Measurements from ENCODE around the gene ABCA4.

Gene ABCA4

DNA sequence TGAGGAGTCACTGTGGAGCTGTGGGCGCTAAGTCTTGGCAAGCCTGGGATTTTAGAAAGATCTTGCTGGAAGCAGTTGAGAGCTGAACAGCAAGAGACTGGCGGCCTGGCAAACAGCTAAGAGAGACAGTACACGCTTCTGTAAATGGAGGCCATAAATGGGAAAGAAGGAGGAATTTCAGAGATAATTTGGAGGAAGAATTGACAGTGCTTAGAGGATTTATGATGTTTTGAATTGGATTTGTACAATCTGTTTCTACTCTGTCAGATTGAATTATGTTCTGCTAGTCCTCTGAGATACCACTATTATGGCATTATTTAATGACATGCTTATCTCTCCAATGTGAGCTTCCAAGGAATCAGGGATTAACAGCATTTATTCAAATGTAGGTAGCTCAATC is 50.1 kb downstream of the ABCA4 start:
- Histone ChIP-seq H3K23ac (ENCODE audit: low read depth, low read length, poor library complexity) (no peak overlapping the region), H2AK5ac (ENCODE audit: low read depth, low read length) (no peak overlapping the region), H3K4me2 (ENCODE audit: insufficient read depth, low read length, poor library complexity, severe bottlenecking) (no peak overlapping the region), H3K4me1 (ENCODE audit: control insufficient read depth in 2 of 2, insufficient read depth in 1 of 2, low read depth in 1 of 2, low read length in 2 of 2) (peaks cover 5 to 8% of the 10 kb centered on the region in 2 donors), H3K79me1 (ENCODE audit: low read depth, low read length) (no peaks in the 10 kb centered on the region), H2BK15ac (ENCODE audit: low read length) (no peak overlapping the region), H3K27me3 (ENCODE audit: control insufficient read depth in 3 of 3, insufficient read depth in 3 of 3, low read depth in 1 of 3, low read length in 3 of 3) (no peaks in the 10 kb centered on the region), H3K14ac (ENCODE audit: low read length) (no peak overlapping the region), H2AFZ (ENCODE audit: low read length) (no peak overlapping the region), H3K9ac (ENCODE audit: low read depth, low read length, poor library complexity) (no peak overlapping the region), H3K4ac (ENCODE audit: low read length) (no peak overlapping the region), H2BK120ac (ENCODE audit: low read depth, low read length) (no peak overlapping the region), H3K18ac (ENCODE audit: low read length) (no peak overlapping the region), H2BK12ac (ENCODE audit: low read length) (no peak overlapping the region), H3K27ac (replicated peaks; ENCODE audit: low read length) (no peak overlapping the region), H3K9me3 (replicated peaks in 1 of 2; ENCODE audit: control insufficient read depth in 2 of 2, insufficient read depth in 1 of 2, low read depth in 1 of 2, low read length in 2 of 2) (no peaks in the 10 kb centered on the region), H4K8ac (ENCODE audit: low read depth, low read length) (no peak overlapping the region), H3K36me3 (replicated peaks in 1 of 2; ENCODE audit: control insufficient read depth in 2 of 2, insufficient read depth in 2 of 2, low read length in 2 of 2) (no peaks in the 10 kb centered on the region), H4K91ac (ENCODE audit: low read depth, low read length, poor library complexity) (no peak overlapping the region), H3K4me3 (ENCODE audit: low read length in 2 of 2) (no peak overlapping the region), H2BK5ac (ENCODE audit: low read length) (no peak overlapping the region)
- no CpG with 5 or more reads among the region's 3 CpGs for WGBS, 2 donors (ENCODE audit: extremely low coverage in 2 of 2, insufficient read length in 2 of 2, insufficient replicate concordance in 1 of 2)
- no peak for DNase-seq (ENCODE audit: low spot score)

DNA sequence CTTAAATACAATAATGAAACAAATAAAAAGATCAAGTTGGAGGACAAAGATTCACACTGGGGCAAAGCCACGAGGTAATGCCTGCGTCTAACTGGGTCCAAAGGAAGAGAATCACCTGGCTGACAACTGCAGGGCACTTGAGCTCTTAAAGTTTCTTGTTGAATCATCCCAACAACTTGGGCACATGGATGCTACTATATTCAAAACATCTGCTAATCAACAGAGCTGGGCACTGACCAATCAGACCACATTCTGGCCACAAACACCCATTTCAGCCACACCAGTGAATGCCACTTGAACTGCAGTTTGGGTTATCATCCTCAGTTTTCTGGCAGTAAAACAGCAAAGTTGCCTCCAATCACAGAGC is 51.0 kb downstream of the ABCA4 start:
- no peak overlapping the region for H2AFZ ChIP-seq (ENCODE audit: low read length)
- no peaks in the 10 kb centered on the region for H3K79me1 ChIP-seq (ENCODE audit: low read depth, low read length)
- no peak overlapping the region for H3K23ac ChIP-seq (ENCODE audit: low read depth, low read length, poor library complexity)
- H3K14ac ChIP-seq (ENCODE audit: low read length), result no peak overlapping the region
- no peak overlapping the region for H3K4ac ChIP-seq (ENCODE audit: low read length)
- H3K9me3 ChIP-seq (replicated peaks in 1 of 2; ENCODE audit: control insufficient read depth in 2 of 2, insufficient read depth in 1 of 2, low read depth in 1 of 2, low read length in 2 of 2), result no peaks in the 10 kb centered on the region
- H3K4me3 ChIP-seq (ENCODE audit: low read length in 2 of 2), result no peak overlapping the region
- DNase-seq (ENCODE audit: low spot score), result no peak
- H3K27ac ChIP-seq (replicated peaks; ENCODE audit: low read length), result no peak overlapping the region
- peaks cover 5 to 8% of the 10 kb centered on the region in 2 donors for H3K4me1 ChIP-seq (ENCODE audit: control insufficient read depth in 2 of 2, insufficient read depth in 1 of 2, low read depth in 1 of 2, low read length in 2 of 2)
- H2BK12ac ChIP-seq (ENCODE audit: low read length), result no peak overlapping the region
- H2BK5ac ChIP-seq (ENCODE audit: low read length), result no peak overlapping the region
- no CpG with 5 or more reads among the region's 2 CpGs for WGBS, 2 donors (ENCODE audit: extremely low coverage in 2 of 2, insufficient read length in 2 of 2, insufficient replicate concordance in 1 of 2)
- no peak overlapping the region for H4K91ac ChIP-seq (ENCODE audit: low read depth, low read length, poor library complexity)
- no peak overlapping the region for H3K9ac ChIP-seq (ENCODE audit: low read depth, low read length, poor library complexity)
- no peak overlapping the region for H3K18ac ChIP-seq (ENCODE audit: low read length)
- no peaks in the 10 kb centered on the region for H3K27me3 ChIP-seq (ENCODE audit: control insufficient read depth in 3 of 3, insufficient read depth in 3 of 3, low read depth in 1 of 3, low read length in 3 of 3)
- no peaks in the 10 kb centered on the region for H3K36me3 ChIP-seq (replicated peaks in 1 of 2; ENCODE audit: control insufficient read depth in 2 of 2, insufficient read depth in 2 of 2, low read length in 2 of 2)
- no peak overlapping the region for H3K4me2 ChIP-seq (ENCODE audit: insufficient read depth, low read length, poor library complexity, severe bottlenecking)
- H2BK120ac ChIP-seq (ENCODE audit: low read depth, low read length), result no peak overlapping the region
- H2BK15ac ChIP-seq (ENCODE audit: low read length), result no peak overlapping the region
- H4K8ac ChIP-seq (ENCODE audit: low read depth, low read length), result no peak overlapping the region
- no peak overlapping the region for H2AK5ac ChIP-seq (ENCODE audit: low read depth, low read length)

DNA sequence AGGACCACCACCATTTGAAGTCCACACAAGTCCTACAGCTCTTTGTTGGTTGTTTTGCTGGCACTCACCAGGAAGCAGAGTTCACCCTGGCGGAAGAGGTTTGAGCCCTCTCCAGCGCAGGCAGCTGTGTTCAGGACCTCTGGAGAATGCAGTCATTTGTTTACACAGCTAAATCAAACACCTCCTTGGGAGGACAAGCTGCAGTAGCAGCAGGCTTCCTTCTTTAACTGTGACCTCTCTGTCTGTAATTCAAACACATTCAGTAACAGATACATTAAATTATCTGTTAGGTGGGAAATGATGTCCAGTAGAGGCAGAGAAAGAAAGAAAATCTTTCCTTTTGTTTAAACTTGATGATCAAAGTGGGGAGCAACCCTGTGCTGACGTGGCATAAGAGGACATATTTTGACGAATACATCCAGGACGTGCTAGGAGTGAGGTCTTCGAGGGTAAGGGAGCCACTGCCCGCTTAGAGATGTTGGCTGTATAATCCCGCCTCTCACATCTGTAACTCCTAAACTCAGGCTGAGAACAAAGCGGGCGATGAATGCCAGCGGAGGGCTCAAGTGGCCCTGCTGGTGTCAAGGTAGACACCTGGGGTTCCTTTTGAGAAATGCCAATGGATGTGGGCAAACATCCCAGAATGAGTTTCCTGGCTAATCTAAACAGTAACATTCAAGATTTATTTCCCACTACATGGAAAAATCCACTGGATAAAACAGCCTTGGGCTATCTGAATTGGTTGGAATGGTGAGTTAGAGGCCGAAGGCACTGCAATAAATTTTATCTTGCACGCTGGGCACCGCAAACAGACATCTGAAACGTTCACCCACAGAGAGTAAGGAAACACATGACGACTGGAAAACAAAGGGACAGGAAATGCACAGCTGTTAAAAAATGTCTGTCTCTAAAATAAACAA is 51.7 kb downstream of the ABCA4 start:
- no CpG with 5 or more reads among the region's 16 CpGs for WGBS, 2 donors (ENCODE audit: extremely low coverage in 2 of 2, insufficient read length in 2 of 2, insufficient replicate concordance in 1 of 2)
- Histone ChIP-seq H2BK15ac (ENCODE audit: low read length) (no peak overlapping the region), H3K4ac (ENCODE audit: low read length) (no peak overlapping the region), H4K8ac (ENCODE audit: low read depth, low read length) (no peak overlapping the region), H3K27me3 (ENCODE audit: control insufficient read depth in 3 of 3, insufficient read depth in 3 of 3, low read depth in 1 of 3, low read length in 3 of 3) (no peaks in the 10 kb centered on the region), H2BK12ac (ENCODE audit: low read length) (no peak overlapping the region), H3K27ac (replicated peaks; ENCODE audit: low read length) (no peak overlapping the region), H3K79me1 (ENCODE audit: low read depth, low read length) (no peaks in the 10 kb centered on the region), H3K4me2 (ENCODE audit: insufficient read depth, low read length, poor library complexity, severe bottlenecking) (no peak overlapping the region), H3K4me1 (ENCODE audit: control insufficient read depth in 2 of 2, insufficient read depth in 1 of 2, low read depth in 1 of 2, low read length in 2 of 2) (peaks cover 5 to 8% of the 10 kb centered on the region in 2 donors), H3K14ac (ENCODE audit: low read length) (no peak overlapping the region), H2AK5ac (ENCODE audit: low read depth, low read length) (no peak overlapping the region), H3K9me3 (replicated peaks in 1 of 2; ENCODE audit: control insufficient read depth in 2 of 2, insufficient read depth in 1 of 2, low read depth in 1 of 2, low read length in 2 of 2) (no peaks in the 10 kb centered on the region), H2BK5ac (ENCODE audit: low read length) (no peak overlapping the region), H2AFZ (ENCODE audit: low read length) (peak overlapping the region; percentile 32), H4K91ac (ENCODE audit: low read depth, low read length, poor library complexity) (no peak overlapping the region), H3K23ac (ENCODE audit: low read depth, low read length, poor library complexity) (no peak overlapping the region), H2BK120ac (ENCODE audit: low read depth, low read length) (no peak overlapping the region), H3K4me3 (ENCODE audit: low read length in 2 of 2) (no peak overlapping the region), H3K9ac (ENCODE audit: low read depth, low read length, poor library complexity) (no peak overlapping the region), H3K18ac (ENCODE audit: low read length) (peak overlapping the region; percentile 6), H3K36me3 (replicated peaks in 1 of 2; ENCODE audit: control insufficient read depth in 2 of 2, insufficient read depth in 2 of 2, low read length in 2 of 2) (no peaks in the 10 kb centered on the region)
- DNase-seq (ENCODE audit: low spot score), result no peak

DNA sequence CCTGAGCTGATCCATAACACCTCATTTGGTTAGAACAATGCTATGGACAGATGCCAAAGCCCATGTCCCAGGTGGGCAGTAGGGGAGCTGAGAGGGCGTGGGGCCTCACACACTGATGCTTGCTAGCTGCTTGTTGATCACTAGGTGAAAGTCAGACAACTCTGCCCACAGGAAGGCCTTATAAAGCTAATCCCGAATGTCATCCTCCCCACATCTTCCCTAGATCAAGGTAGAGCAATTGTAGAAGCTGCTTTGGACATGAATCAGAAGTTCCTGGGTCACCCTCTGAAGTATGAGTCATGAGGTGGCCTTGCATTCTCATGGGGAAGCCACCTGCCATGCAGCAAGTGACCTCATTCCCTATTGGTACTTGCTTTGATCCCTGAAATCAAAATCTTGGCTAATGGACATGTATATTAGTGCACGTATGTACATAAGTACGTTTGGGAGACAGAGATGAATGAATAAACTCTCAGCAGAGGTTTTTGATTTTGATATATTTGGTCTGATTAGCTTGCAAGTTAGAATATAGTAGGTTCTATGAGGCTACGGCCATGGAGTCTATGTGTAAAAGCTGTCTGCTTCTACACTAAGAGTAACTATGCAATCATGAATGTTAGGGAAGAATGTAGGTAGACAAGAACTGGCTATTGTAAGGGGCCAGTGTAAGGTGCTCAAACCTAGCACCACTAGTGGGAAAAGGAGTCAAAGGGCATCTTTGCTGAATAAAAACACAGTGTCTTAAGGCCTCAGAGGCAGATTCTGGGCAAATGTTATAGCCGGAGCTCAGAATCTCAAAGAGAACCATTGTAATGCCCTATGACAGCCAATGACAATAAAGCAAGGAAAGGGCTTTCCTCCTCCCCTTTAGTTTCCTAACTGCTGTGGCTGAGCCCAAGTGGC is 52.6 kb downstream of the ABCA4 start:
- Histone ChIP-seq H2BK5ac (ENCODE audit: low read length) (no peak overlapping the region), H3K23ac (ENCODE audit: low read depth, low read length, poor library complexity) (no peak overlapping the region), H3K27me3 (ENCODE audit: control insufficient read depth in 3 of 3, insufficient read depth in 3 of 3, low read depth in 1 of 3, low read length in 3 of 3) (no peaks in the 10 kb centered on the region), H2AFZ (ENCODE audit: low read length) (peak overlapping the region; percentile 32), H4K91ac (ENCODE audit: low read depth, low read length, poor library complexity) (no peak overlapping the region), H2BK15ac (ENCODE audit: low read length) (no peak overlapping the region), H3K18ac (ENCODE audit: low read length) (peak overlapping the region; percentile 6), H2BK120ac (ENCODE audit: low read depth, low read length) (no peak overlapping the region), H3K4me1 (ENCODE audit: control insufficient read depth in 2 of 2, insufficient read depth in 1 of 2, low read depth in 1 of 2, low read length in 2 of 2) (peaks cover 8 to 9% of the 10 kb centered on the region in 2 donors), H3K9me3 (replicated peaks in 1 of 2; ENCODE audit: control insufficient read depth in 2 of 2, insufficient read depth in 1 of 2, low read depth in 1 of 2, low read length in 2 of 2) (no peaks in the 10 kb centered on the region), H3K79me1 (ENCODE audit: low read depth, low read length) (no peaks in the 10 kb centered on the region), H3K14ac (ENCODE audit: low read length) (no peak overlapping the region), H3K4me3 (ENCODE audit: low read length in 2 of 2) (no peak overlapping the region), H3K36me3 (replicated peaks in 1 of 2; ENCODE audit: control insufficient read depth in 2 of 2, insufficient read depth in 2 of 2, low read length in 2 of 2) (no peaks in the 10 kb centered on the region), H4K8ac (ENCODE audit: low read depth, low read length) (no peak overlapping the region), H3K9ac (ENCODE audit: low read depth, low read length, poor library complexity) (no peak overlapping the region), H2AK5ac (ENCODE audit: low read depth, low read length) (no peak overlapping the region), H3K4ac (ENCODE audit: low read length) (no peak overlapping the region), H2BK12ac (ENCODE audit: low read length) (no peak overlapping the region), H3K4me2 (ENCODE audit: insufficient read depth, low read length, poor library complexity, severe bottlenecking) (no peak overlapping the region), H3K27ac (replicated peaks; ENCODE audit: low read length) (no peak overlapping the region)
- no peak for DNase-seq (ENCODE audit: low spot score)
- no CpG with 5 or more reads among the region's 6 CpGs for WGBS, 2 donors (ENCODE audit: extremely low coverage in 2 of 2, insufficient read length in 2 of 2, insufficient replicate concordance in 1 of 2)

All from neuronal stem cell (in vitro differentiated cells).